ENCODE results near the gene LARGE1.
"Not testable (repeated sequence)": the region's sequence is repeated elsewhere in the genome, so short reads cannot be mapped to it uniquely, and the experiment has no call there.

LARGE1 gene

GRCh38 chr22:33570110-33570509, 350.2 kb downstream of the LARGE1 start:
- H3K27ac Mint-ChIP-seq (ENCODE audit: low read depth): no peak overlapping the region
- H3K27me3 Mint-ChIP-seq: no peaks in the 10 kb centered on the region
- H3K4me1 Mint-ChIP-seq: no peaks in the 10 kb centered on the region
- H3K4me3 Mint-ChIP-seq: no peak overlapping the region
- no peak for ATAC-seq (replicated peaks; ENCODE audit: extremely low read depth, poor library complexity, severe bottlenecking)
- no peaks in the 10 kb centered on the region for H3K36me3 Mint-ChIP-seq (ENCODE audit: insufficient read depth)
- H3K9me3 Mint-ChIP-seq: no peaks in the 10 kb centered on the region
- no peak for DNase-seq (ENCODE audit: low spot score in 2 of 2)

- no peaks in the 10 kb centered on the region for H3K36me3 Mint-ChIP-seq (ENCODE audit: insufficient read depth)
- H3K4me3 Mint-ChIP-seq: no peak overlapping the region
- no peaks in the 10 kb centered on the region for H3K4me1 Mint-ChIP-seq
- H3K9me3 Mint-ChIP-seq: no peaks in the 10 kb centered on the region
- no peaks in the 10 kb centered on the region for H3K27me3 Mint-ChIP-seq
- ATAC-seq (replicated peaks; ENCODE audit: extremely low read depth, poor library complexity, severe bottlenecking) (no peak), DNase-seq (ENCODE audit: low spot score in 2 of 2) (no peak)
- H3K27ac Mint-ChIP-seq (ENCODE audit: low read depth): no peak overlapping the region
Observed at GRCh38 chr22:33569559-33569958, 350.7 kb downstream of the LARGE1 start.

GRCh38 chr22:33569018-33569417, 351.3 kb downstream of the LARGE1 start:
- H3K27ac Mint-ChIP-seq (ENCODE audit: low read depth): no peak overlapping the region
- H3K9me3 Mint-ChIP-seq: no peaks in the 10 kb centered on the region
- no peak for ATAC-seq (replicated peaks; ENCODE audit: extremely low read depth, poor library complexity, severe bottlenecking)
- no peak for DNase-seq (ENCODE audit: low spot score in 2 of 2)
- H3K36me3 Mint-ChIP-seq (ENCODE audit: insufficient read depth): no peaks in the 10 kb centered on the region
- H3K4me1 Mint-ChIP-seq: no peaks in the 10 kb centered on the region
- H3K4me3 Mint-ChIP-seq: no peak overlapping the region
- H3K27me3 Mint-ChIP-seq: no peaks in the 10 kb centered on the region

GRCh38 chr22:33566495-33566894, 353.8 kb downstream of the LARGE1 start:
- H3K9me3 Mint-ChIP-seq; H3K4me1 Mint-ChIP-seq; ATAC-seq (replicated peaks; ENCODE audit: extremely low read depth, poor library complexity, severe bottlenecking); H3K4me3 Mint-ChIP-seq; H3K36me3 Mint-ChIP-seq (ENCODE audit: insufficient read depth); H3K27me3 Mint-ChIP-seq; H3K27ac Mint-ChIP-seq (ENCODE audit: low read depth); DNase-seq (ENCODE audit: low spot score in 2 of 2): not testable (repeated sequence)

- no peak for DNase-seq (ENCODE audit: low spot score in 2 of 2)
- Mint-ChIP-seq H3K4me1 (no peaks in the 10 kb centered on the region), H3K9me3 (peaks cover 5% of the 10 kb centered on the region), H3K36me3 (ENCODE audit: insufficient read depth) (no peaks in the 10 kb centered on the region), H3K27ac (ENCODE audit: low read depth) (no peak overlapping the region), H3K27me3 (no peaks in the 10 kb centered on the region), H3K4me3 (no peak overlapping the region)
- no peak for ATAC-seq (replicated peaks; ENCODE audit: extremely low read depth, poor library complexity, severe bottlenecking)
Observed at GRCh38 chr22:33565580-33565995, 354.7 kb downstream of the LARGE1 start.

GRCh38 chr22:33564683-33565082, 355.6 kb downstream of the LARGE1 start:
- Mint-ChIP-seq H3K36me3 (ENCODE audit: insufficient read depth) (no peaks in the 10 kb centered on the region), H3K4me3 (no peak overlapping the region), H3K9me3 (peaks cover 5% of the 10 kb centered on the region), H3K4me1 (no peaks in the 10 kb centered on the region), H3K27ac (ENCODE audit: low read depth) (no peak overlapping the region), H3K27me3 (no peaks in the 10 kb centered on the region)
- DNase-seq (ENCODE audit: low spot score in 2 of 2) (no peak), ATAC-seq (replicated peaks; ENCODE audit: extremely low read depth, poor library complexity, severe bottlenecking) (no peak)

- Mint-ChIP-seq H3K4me1 (no peaks in the 10 kb centered on the region), H3K4me3 (no peak overlapping the region), H3K36me3 (ENCODE audit: insufficient read depth) (no peaks in the 10 kb centered on the region), H3K9me3 (peaks cover 5% of the 10 kb centered on the region), H3K27ac (ENCODE audit: low read depth) (no peak overlapping the region), H3K27me3 (no peaks in the 10 kb centered on the region)
- DNase-seq (ENCODE audit: low spot score in 2 of 2) (no peak), ATAC-seq (replicated peaks; ENCODE audit: extremely low read depth, poor library complexity, severe bottlenecking) (no peak)
Observed at GRCh38 chr22:33563220-33563964, 356.9 kb downstream of the LARGE1 start.

- Mint-ChIP-seq H3K4me3 (no peak overlapping the region), H3K36me3 (ENCODE audit: insufficient read depth) (no peaks in the 10 kb centered on the region), H3K27ac (ENCODE audit: low read depth) (no peak overlapping the region), H3K27me3 (no peaks in the 10 kb centered on the region), H3K4me1 (no peaks in the 10 kb centered on the region), H3K9me3 (peaks cover 5% of the 10 kb centered on the region)
- no peak for DNase-seq (ENCODE audit: low spot score in 2 of 2)
- ATAC-seq (replicated peaks; ENCODE audit: extremely low read depth, poor library complexity, severe bottlenecking): no peak
Observed at GRCh38 chr22:33562501-33562900, 357.8 kb downstream of the LARGE1 start.

- Mint-ChIP-seq H3K9me3 (peaks cover 6% of the 10 kb centered on the region), H3K36me3 (ENCODE audit: insufficient read depth) (no peaks in the 10 kb centered on the region), H3K27ac (ENCODE audit: low read depth) (no peak overlapping the region), H3K27me3 (no peaks in the 10 kb centered on the region), H3K4me3 (no peak overlapping the region), H3K4me1 (no peaks in the 10 kb centered on the region)
- DNase-seq (ENCODE audit: low spot score in 2 of 2): no peak
- no peak for ATAC-seq (replicated peaks; ENCODE audit: extremely low read depth, poor library complexity, severe bottlenecking)
Observed at GRCh38 chr22:33561149-33561807, 359.0 kb downstream of the LARGE1 start.

GRCh38 chr22:33557836-33558235, 362.4 kb downstream of the LARGE1 start:
- no peak for ATAC-seq (replicated peaks; ENCODE audit: extremely low read depth, poor library complexity, severe bottlenecking)
- H3K4me3 Mint-ChIP-seq: no peak overlapping the region
- no peaks in the 10 kb centered on the region for H3K27me3 Mint-ChIP-seq
- peaks cover 19% of the 10 kb centered on the region for H3K9me3 Mint-ChIP-seq
- no peak overlapping the region for H3K27ac Mint-ChIP-seq (ENCODE audit: low read depth)
- no peak for DNase-seq (ENCODE audit: low spot score in 2 of 2)
- H3K36me3 Mint-ChIP-seq (ENCODE audit: insufficient read depth): no peaks in the 10 kb centered on the region
- no peaks in the 10 kb centered on the region for H3K4me1 Mint-ChIP-seq

- no peaks in the 10 kb centered on the region for H3K4me1 Mint-ChIP-seq
- H3K27ac Mint-ChIP-seq (ENCODE audit: low read depth): no peak overlapping the region
- ATAC-seq (replicated peaks; ENCODE audit: extremely low read depth, poor library complexity, severe bottlenecking): no peak
- no peaks in the 10 kb centered on the region for H3K27me3 Mint-ChIP-seq
- H3K9me3 Mint-ChIP-seq: peaks cover 19% of the 10 kb centered on the region
- no peak for DNase-seq (ENCODE audit: low spot score in 2 of 2)
- no peak overlapping the region for H3K4me3 Mint-ChIP-seq
- no peaks in the 10 kb centered on the region for H3K36me3 Mint-ChIP-seq (ENCODE audit: insufficient read depth)
Observed at GRCh38 chr22:33555814-33556522, 364.3 kb downstream of the LARGE1 start.

GRCh38 chr22:33553493-33553892, 366.8 kb downstream of the LARGE1 start:
- Mint-ChIP-seq H3K27ac (ENCODE audit: low read depth) (no peak overlapping the region), H3K9me3 (peaks cover 19% of the 10 kb centered on the region), H3K36me3 (ENCODE audit: insufficient read depth) (no peaks in the 10 kb centered on the region), H3K27me3 (no peaks in the 10 kb centered on the region), H3K4me3 (no peak overlapping the region), H3K4me1 (no peaks in the 10 kb centered on the region)
- ATAC-seq (replicated peaks; ENCODE audit: extremely low read depth, poor library complexity, severe bottlenecking): no peak
- DNase-seq (ENCODE audit: low spot score in 2 of 2): no peak

- H3K4me3 Mint-ChIP-seq: no peak overlapping the region
- H3K4me1 Mint-ChIP-seq: no peaks in the 10 kb centered on the region
- no peaks in the 10 kb centered on the region for H3K27me3 Mint-ChIP-seq
- no peaks in the 10 kb centered on the region for H3K9me3 Mint-ChIP-seq
- peaks cover 2% of the 10 kb centered on the region for H3K36me3 Mint-ChIP-seq (ENCODE audit: insufficient read depth)
- ATAC-seq (replicated peaks; ENCODE audit: extremely low read depth, poor library complexity, severe bottlenecking) (no peak), DNase-seq (ENCODE audit: low spot score in 2 of 2) (no peak)
- no peak overlapping the region for H3K27ac Mint-ChIP-seq (ENCODE audit: low read depth)
Observed at GRCh38 chr22:33544707-33545106, 375.6 kb downstream of the LARGE1 start.
